Uterus (tissue), 2 donors: ENCODE results near the gene PRPF18.

Experiments
- CTCF ChIP-seq, 4 experiments: fragments of 200-600 bp in 2 of 4; fragments of 450-650 bp in 2 of 4; sonication (generic) in 2 of 4; IDR thresholded peaks; one replicate each; pipeline ENCODE4 v1.5.1; 2016 to 2019; ENCODE audit warnings: antibody characterized with exemption in 4 of 4, mild to moderate bottlenecking in 2 of 4, moderate library complexity in 1 of 4
- POLR2A ChIP-seq, 2 donors: fragments of 450-650 bp; IDR thresholded peaks; one replicate each; pipeline ENCODE4 v1.6.1; 2016; ENCODE audit warnings: antibody characterized with exemption in 2 of 2, mild to moderate bottlenecking in 1 of 2, moderate library complexity in 1 of 2

GRCh38 chr10:13658871-13659685 is 72.3 kb downstream of the PRPF18 start:
- TF ChIP-seq CTCF (IDR thresholded peaks at IDR 0.05) (no peak), POLR2A (IDR thresholded peaks at IDR 0.05) (no peak)
